HEK293 (cell line): Measurements from ENCODE around the gene SCN5A.

Experiments used
- CTCF ChIA-PET: fragments of 350-600 bp; formaldehyde crosslinking; extraction: SDS; loops from one replicate; lab custom pipeline; 2021; ENCODE audit warnings: antibody characterized with exemption; lab: Yijun Ruan, JAX
- POLR2A ChIA-PET: fragments of 300-600 bp; formaldehyde crosslinking; extraction: SDS; loops from one replicate; lab custom pipeline; 2020; ENCODE audit warnings: antibody characterized with exemption, inconsistent platforms; lab: Yijun Ruan, JAX
- H3K27ac ChIP-seq: fragments of 200-500 bp; sonication (Bioruptor generic); 2 replicates; pipeline ENCODE4 v1.5.1; 2014; ENCODE audit warnings: low read depth, low read length, control low read depth, inconsistent platforms; ENCODE audit errors: extremely low read depth
- H3K36me3 ChIP-seq, 2 experiments: fragments of 200-500 bp in 1 of 2; sonication (Bioruptor generic) in 1 of 2; 1 replicate in 1 of 2; 2 replicates in 1 of 2; pipeline ENCODE4 v1.5.1; 2014 to 2017; ENCODE audit warnings: inconsistent platforms in 2 of 2, low read length in 2 of 2; ENCODE audit not compliant: control insufficient read depth in 2 of 2, insufficient read depth in 1 of 2
- H3K4me1 ChIP-seq: fragments of 200-500 bp; sonication (Bioruptor generic); 2 replicates; pipeline ENCODE4 v1.5.1; 2014; ENCODE audit warnings: mild to moderate bottlenecking, low read length, inconsistent platforms; ENCODE audit not compliant: control insufficient read depth, insufficient read depth
- H3K4me3 ChIP-seq: 2 replicates; pipeline ENCODE4 v1.5.1; 2011; ENCODE audit warnings: low read depth, mild to moderate bottlenecking, control low read depth, low read length, moderate library complexity
- H3K9me3 ChIP-seq: fragments of 200-500 bp; sonication (Bioruptor generic); 2 replicates; pipeline ENCODE4 v1.5.1; 2014; ENCODE audit warnings: low read depth, low read length, inconsistent platforms; ENCODE audit not compliant: control insufficient read depth, insufficient read depth
- BCL11A ChIP-seq: fragments of 450-650 bp; formaldehyde crosslinking; IDR thresholded peaks from 2 replicates; pipeline ENCODE4 v1.5.1; 2016; ENCODE audit warnings: low read depth, missing biosample characterization, missing genetic modification characterization
- HOXD13 ChIP-seq: sonication (generic); formaldehyde crosslinking; IDR thresholded peaks from 2 replicates; pipeline ENCODE4 v1.8.0; 2022; ENCODE audit warnings: missing genetic modification reagents, borderline replicate concordance
- KLF1 ChIP-seq: fragments of 450-650 bp; formaldehyde crosslinking; IDR thresholded peaks from 2 replicates; pipeline ENCODE4 v1.5.1; 2016; ENCODE audit warnings: missing biosample characterization, missing genetic modification characterization
- OSR2 ChIP-seq: fragments of 450-650 bp; formaldehyde crosslinking; IDR thresholded peaks from 2 replicates; pipeline ENCODE4 v1.5.1; 2016; ENCODE audit warnings: missing biosample characterization, missing genetic modification characterization
- TCF7L2 ChIP-seq: IDR thresholded peaks from 2 replicates; pipeline ENCODE4 v1.6.1; 2011; ENCODE audit warnings: low read depth, mild to moderate bottlenecking, inconsistent platforms, low read length, moderate library complexity, borderline replicate concordance
- TRIM28 ChIP-seq: IDR thresholded peaks from 2 replicates; pipeline ENCODE4 v1.6.1; 2011; ENCODE audit warnings: low read length, control low read depth, borderline replicate concordance
- WT1 ChIP-seq: fragments of 450-650 bp; formaldehyde crosslinking; IDR thresholded peaks from 2 replicates; pipeline ENCODE4 v1.5.1; 2016; ENCODE audit warnings: missing biosample characterization, missing genetic modification characterization
- ZBTB7A ChIP-seq: fragments of 450-650 bp; formaldehyde crosslinking; IDR thresholded peaks from 2 replicates; pipeline ENCODE4 v1.5.1; 2016; ENCODE audit warnings: low read depth, missing biosample characterization, missing genetic modification characterization
- ZBTB8A ChIP-seq: fragments of 450-650 bp; formaldehyde crosslinking; IDR thresholded peaks from 2 replicates; pipeline ENCODE4 v1.5.1; 2016; ENCODE audit warnings: missing biosample characterization, missing genetic modification characterization
- ZFP3 ChIP-seq: fragments of 450-650 bp; formaldehyde crosslinking; IDR thresholded peaks from 2 replicates; pipeline ENCODE4 v1.5.1; 2016; ENCODE audit warnings: low read depth, missing biosample characterization, missing genetic modification characterization
- ZFP41 ChIP-seq: fragments of 450-650 bp; formaldehyde crosslinking; IDR thresholded peaks from 2 replicates; pipeline ENCODE4 v1.5.1; 2016; ENCODE audit warnings: missing biosample characterization, missing genetic modification characterization, borderline replicate concordance
- ZNF10 ChIP-seq: fragments of 450-650 bp; formaldehyde crosslinking; IDR thresholded peaks from 2 replicates; pipeline ENCODE4 v1.5.1; 2017; ENCODE audit warnings: missing biosample characterization, missing genetic modification characterization
- ZNF132 ChIP-seq: fragments of 450-650 bp; formaldehyde crosslinking; IDR thresholded peaks from 2 replicates; pipeline ENCODE4 v1.5.1; 2017; ENCODE audit warnings: missing biosample characterization, missing genetic modification characterization, borderline replicate concordance
- ZNF146 ChIP-seq: fragments of 450-650 bp; formaldehyde crosslinking; IDR thresholded peaks from 2 replicates; pipeline ENCODE4 v1.5.1; 2016; ENCODE audit warnings: missing biosample characterization, missing genetic modification characterization
- ZNF157 ChIP-seq: fragments of 450-650 bp; formaldehyde crosslinking; IDR thresholded peaks from 2 replicates; pipeline ENCODE4 v1.5.1; 2016; ENCODE audit warnings: missing biosample characterization, missing genetic modification characterization
- ZNF16 ChIP-seq: fragments of 450-650 bp; formaldehyde crosslinking; IDR thresholded peaks from 2 replicates; pipeline ENCODE4 v1.5.1; 2016; ENCODE audit warnings: low read depth, missing biosample characterization, missing genetic modification characterization
- ZNF202 ChIP-seq: fragments of 450-650 bp; formaldehyde crosslinking; IDR thresholded peaks from 2 replicates; pipeline ENCODE4 v1.5.1; 2016; ENCODE audit warnings: missing biosample characterization, missing genetic modification characterization, borderline replicate concordance
- ZNF350 ChIP-seq: fragments of 450-650 bp; formaldehyde crosslinking; IDR thresholded peaks from 2 replicates; pipeline ENCODE4 v1.5.0; 2017; ENCODE audit warnings: missing biosample characterization, mild to moderate bottlenecking, missing genetic modification characterization
- ZNF391 ChIP-seq: fragments of 450-650 bp; formaldehyde crosslinking; IDR thresholded peaks from 2 replicates; pipeline ENCODE4 v1.5.1; 2016; ENCODE audit warnings: low read depth, missing biosample characterization, missing genetic modification characterization, borderline replicate concordance
- ZNF600 ChIP-seq: fragments of 450-650 bp; formaldehyde crosslinking; IDR thresholded peaks from 2 replicates; pipeline ENCODE4 v1.5.1; 2016; ENCODE audit warnings: missing biosample characterization, missing genetic modification characterization
- ZNF624 ChIP-seq: fragments of 450-650 bp; formaldehyde crosslinking; IDR thresholded peaks from 2 replicates; pipeline ENCODE4 v1.5.1; 2017; ENCODE audit warnings: missing biosample characterization, missing genetic modification characterization
- ZNF660 ChIP-seq: fragments of 450-650 bp; IDR thresholded peaks from 2 replicates; pipeline ENCODE4 v1.5.1; 2018; ENCODE audit warnings: missing biosample characterization, mild to moderate bottlenecking, missing genetic modification characterization
- ZNF843 ChIP-seq: fragments of 450-650 bp; formaldehyde crosslinking; IDR thresholded peaks from 2 replicates; pipeline ENCODE4 v1.5.1; 2016; ENCODE audit warnings: missing biosample characterization, missing genetic modification characterization
- TF ChIP-seq, protein P1 (sequence below): fragments of 450-650 bp; formaldehyde crosslinking; conservative IDR thresholded peaks from 2 replicates; pipeline ENCODE4 v1.5.1; 2016; ENCODE audit warnings: low read depth, missing biosample characterization, missing genetic modification characterization
- TF ChIP-seq, protein P2 (sequence below): fragments of 450-650 bp; formaldehyde crosslinking; IDR thresholded peaks from 2 replicates; pipeline ENCODE4 v1.5.1; 2016; ENCODE audit warnings: missing biosample characterization, missing genetic modification characterization
- TF ChIP-seq, protein P3 (sequence below): fragments of 450-650 bp; formaldehyde crosslinking; IDR thresholded peaks from 2 replicates; pipeline ENCODE4 v1.5.1; 2016; ENCODE audit warnings: missing biosample characterization, missing genetic modification characterization

SCN5A gene

DNA sequence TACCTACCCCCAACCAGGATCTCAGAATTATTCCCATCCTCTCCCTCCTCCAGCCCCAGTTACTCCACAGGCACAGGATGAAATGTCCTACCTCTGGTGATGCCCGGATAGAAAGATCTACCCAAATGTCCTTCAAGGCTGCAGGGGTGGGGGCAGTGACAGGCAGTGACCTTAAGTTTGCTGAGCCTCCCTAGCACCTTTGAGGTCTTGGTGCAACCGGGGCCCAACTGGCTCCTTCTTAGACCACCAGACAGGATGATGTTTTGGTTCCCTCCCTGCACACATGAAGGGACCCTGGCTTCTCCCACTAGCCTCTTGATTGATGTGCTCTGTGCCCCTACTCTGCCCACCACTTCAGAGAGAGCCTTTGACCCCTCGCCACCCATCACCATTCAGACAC lies 117.0 kb downstream of the SCN5A start:
- H3K4me3 ChIP-seq, result no peak overlapping the region
- CTCF ChIA-PET, result interaction anchor here (3.4 kb wide), 1 partner anchor 12 kb away, joined by 14 read pairs; no protein-coding TSS in a partner anchor
- no peaks in the 10 kb centered on the region for H3K4me1 ChIP-seq
- TF ChIP-seq ZNF202 (tag by site-specific recombination), result no peak
- TF ChIP-seq ZNF660, result no peak
- TF ChIP-seq ZBTB8A, result no peak
- no peak for TF ChIP-seq ZNF10 (tag by site-specific recombination)
- TF ChIP-seq, protein P1, sequence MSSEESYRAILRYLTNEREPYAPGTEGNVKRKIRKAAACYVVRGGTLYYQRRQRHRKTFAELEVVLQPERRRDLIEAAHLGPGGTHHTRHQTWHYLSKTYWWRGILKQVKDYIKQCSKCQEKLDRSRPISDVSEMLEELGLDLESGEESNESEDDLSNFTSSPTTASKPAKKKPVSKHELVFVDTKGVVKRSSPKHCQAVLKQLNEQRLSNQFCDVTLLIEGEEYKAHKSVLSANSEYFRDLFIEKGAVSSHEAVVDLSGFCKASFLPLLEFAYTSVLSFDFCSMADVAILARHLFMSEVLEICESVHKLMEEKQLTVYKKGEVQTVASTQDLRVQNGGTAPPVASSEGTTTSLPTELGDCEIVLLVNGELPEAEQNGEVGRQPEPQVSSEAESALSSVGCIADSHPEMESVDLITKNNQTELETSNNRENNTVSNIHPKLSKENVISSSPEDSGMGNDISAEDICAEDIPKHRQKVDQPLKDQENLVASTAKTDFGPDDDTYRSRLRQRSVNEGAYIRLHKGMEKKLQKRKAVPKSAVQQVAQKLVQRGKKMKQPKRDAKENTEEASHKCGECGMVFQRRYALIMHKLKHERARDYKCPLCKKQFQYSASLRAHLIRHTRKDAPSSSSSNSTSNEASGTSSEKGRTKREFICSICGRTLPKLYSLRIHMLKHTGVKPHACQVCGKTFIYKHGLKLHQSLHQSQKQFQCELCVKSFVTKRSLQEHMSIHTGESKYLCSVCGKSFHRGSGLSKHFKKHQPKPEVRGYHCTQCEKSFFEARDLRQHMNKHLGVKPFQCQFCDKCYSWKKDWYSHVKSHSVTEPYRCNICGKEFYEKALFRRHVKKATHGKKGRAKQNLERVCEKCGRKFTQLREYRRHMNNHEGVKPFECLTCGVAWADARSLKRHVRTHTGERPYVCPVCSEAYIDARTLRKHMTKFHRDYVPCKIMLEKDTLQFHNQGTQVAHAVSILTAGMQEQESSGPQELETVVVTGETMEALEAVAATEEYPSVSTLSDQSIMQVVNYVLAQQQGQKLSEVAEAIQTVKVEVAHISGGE (tag by site-specific recombination), result no peak
- TF ChIP-seq, protein P2, sequence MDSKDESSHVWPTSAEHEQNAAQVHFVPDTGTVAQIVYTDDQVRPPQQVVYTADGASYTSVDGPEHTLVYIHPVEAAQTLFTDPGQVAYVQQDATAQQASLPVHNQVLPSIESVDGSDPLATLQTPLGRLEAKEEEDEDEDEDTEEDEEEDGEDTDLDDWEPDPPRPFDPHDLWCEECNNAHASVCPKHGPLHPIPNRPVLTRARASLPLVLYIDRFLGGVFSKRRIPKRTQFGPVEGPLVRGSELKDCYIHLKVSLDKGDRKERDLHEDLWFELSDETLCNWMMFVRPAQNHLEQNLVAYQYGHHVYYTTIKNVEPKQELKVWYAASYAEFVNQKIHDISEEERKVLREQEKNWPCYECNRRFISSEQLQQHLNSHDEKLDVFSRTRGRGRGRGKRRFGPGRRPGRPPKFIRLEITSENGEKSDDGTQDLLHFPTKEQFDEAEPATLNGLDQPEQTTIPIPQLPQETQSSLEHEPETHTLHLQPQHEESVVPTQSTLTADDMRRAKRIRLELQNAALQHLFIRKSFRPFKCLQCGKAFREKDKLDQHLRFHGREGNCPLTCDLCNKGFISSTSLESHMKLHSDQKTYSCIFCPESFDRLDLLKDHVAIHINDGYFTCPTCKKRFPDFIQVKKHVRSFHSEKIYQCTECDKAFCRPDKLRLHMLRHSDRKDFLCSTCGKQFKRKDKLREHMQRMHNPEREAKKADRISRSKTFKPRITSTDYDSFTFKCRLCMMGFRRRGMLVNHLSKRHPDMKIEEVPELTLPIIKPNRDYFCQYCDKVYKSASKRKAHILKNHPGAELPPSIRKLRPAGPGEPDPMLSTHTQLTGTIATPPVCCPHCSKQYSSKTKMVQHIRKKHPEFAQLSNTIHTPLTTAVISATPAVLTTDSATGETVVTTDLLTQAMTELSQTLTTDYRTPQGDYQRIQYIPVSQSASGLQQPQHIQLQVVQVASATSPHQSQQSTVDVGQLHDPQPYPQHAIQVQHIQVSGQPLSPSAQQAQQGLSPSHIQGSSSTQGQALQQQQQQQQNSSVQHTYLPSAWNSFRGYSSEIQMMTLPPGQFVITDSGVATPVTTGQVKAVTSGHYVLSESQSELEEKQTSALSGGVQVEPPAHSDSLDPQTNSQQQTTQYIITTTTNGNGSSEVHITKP (tag by site-specific recombination), result no peak
- no peak for TF ChIP-seq ZNF843 (tag by site-specific recombination)
- no peak for TF ChIP-seq KLF1 (tag by site-specific recombination)
- TF ChIP-seq, all 188 proteins: peak for 0
- H3K36me3 ChIP-seq, result peaks cover 0 to 16% of the 10 kb centered on the region in 2 experiments; a peak in 2 of 3 replicates
- POLR2A ChIA-PET, result no interaction called here
- no peaks in the 10 kb centered on the region for H3K9me3 ChIP-seq
- H3K27ac ChIP-seq, result no peak overlapping the region

DNA sequence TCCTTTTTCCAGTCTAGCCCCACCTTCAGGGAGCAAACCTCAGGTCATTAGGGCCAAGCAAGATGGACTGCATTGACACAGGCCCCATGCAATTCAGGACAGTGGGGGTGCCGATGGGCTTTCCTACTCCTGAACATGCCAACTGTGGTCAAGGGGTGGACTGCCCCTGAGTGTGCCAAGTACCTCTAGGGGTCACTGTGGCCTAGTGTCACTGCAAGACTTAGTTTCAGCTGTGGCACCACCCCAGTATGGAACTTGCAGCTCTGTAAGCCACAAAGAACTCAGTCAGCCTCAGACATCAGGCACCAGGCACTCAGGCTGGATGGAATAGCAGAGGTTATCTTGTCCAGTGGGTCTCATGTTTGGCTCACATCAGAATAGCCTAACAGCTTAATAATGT lies 121.0 kb downstream of the SCN5A start:
- H3K4me3 ChIP-seq, result no peak overlapping the region
- ChIA-PET POLR2A (no interaction called here), CTCF (interaction anchor here (0.8 kb wide), 1 partner anchor 16 kb away, joined by 3 read pairs; no protein-coding TSS in a partner anchor)
- no peak overlapping the region for H3K27ac ChIP-seq
- H3K4me1 ChIP-seq, result no peaks in the 10 kb centered on the region
- peaks cover 5 to 52% of the 10 kb centered on the region in 2 experiments for H3K36me3 ChIP-seq
- H3K9me3 ChIP-seq, result no peaks in the 10 kb centered on the region
- TF ChIP-seq ZNF157 (tag by site-specific recombination) (no peak), ZNF132 (tag by site-specific recombination) (no peak)

DNA sequence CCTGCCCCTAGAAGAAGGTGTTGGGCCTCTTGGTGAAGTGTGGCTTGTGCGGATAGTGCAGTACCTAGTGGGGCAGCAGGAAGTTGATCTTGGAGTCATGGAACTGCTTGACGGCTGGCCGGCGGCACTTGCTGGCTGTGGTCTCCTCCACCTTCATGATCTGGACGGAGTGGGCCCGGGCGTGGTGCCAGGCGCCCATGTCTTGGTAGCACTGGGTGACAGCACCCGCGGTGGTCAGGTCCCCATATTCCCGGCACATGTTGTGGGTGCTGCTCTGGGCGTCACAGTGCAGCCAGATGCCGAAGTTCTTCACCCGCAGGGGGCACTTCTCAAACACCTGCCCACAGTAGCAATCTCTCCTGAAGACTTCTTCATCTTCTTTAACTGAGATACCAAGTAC lies 122.7 kb downstream of the SCN5A start:
- CTCF ChIA-PET, result no interaction called here
- TF ChIP-seq ZNF600 (tag by site-specific recombination) (no peak), ZNF350 (tag by site-specific recombination) (no peak), ZFP3 (no peak), WT1 (tag by site-specific recombination) (no peak), ZFP41 (tag by site-specific recombination) (no peak), ZBTB7A (no peak), TCF7L2 (no peak), TRIM28 (no peak), ZNF16 (tag by site-specific recombination) (no peak), BCL11A (no peak), ZNF624 (tag by site-specific recombination) (no peak), OSR2 (no peak), HOXD13 (CRISPR knock-in tag) (no peak), ZNF391 (tag by site-specific recombination) (no peak), ZNF146 (no peak)
- TF ChIP-seq, protein P3, sequence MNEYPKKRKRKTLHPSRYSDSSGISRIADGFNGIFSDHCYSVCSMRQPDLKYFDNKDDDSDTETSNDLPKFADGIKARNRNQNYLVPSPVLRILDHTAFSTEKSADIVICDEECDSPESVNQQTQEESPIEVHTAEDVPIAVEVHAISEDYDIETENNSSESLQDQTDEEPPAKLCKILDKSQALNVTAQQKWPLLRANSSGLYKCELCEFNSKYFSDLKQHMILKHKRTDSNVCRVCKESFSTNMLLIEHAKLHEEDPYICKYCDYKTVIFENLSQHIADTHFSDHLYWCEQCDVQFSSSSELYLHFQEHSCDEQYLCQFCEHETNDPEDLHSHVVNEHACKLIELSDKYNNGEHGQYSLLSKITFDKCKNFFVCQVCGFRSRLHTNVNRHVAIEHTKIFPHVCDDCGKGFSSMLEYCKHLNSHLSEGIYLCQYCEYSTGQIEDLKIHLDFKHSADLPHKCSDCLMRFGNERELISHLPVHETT, result no peak

More for the DNA sequence above, 122.7 kb downstream of the SCN5A start:
- H3K4me1 ChIP-seq, result no peaks in the 10 kb centered on the region
- no peak overlapping the region for H3K4me3 ChIP-seq
- H3K27ac ChIP-seq, result no peak overlapping the region
- no peaks in the 10 kb centered on the region for H3K9me3 ChIP-seq
- peaks cover 8 to 64% of the 10 kb centered on the region in 2 experiments for H3K36me3 ChIP-seq
- POLR2A ChIA-PET, result no interaction called here
